Suprapubic skin (tissue), 4 donors: ENCODE results near the gene NOS1AP. TPM values are rescaled to one million over a fixed set of nuclear protein-coding genes. Genes with fewer than 3 reads are reported as not detected.

Experiments used
- DNase-seq, 2 donors: peaks; one replicate each; pipeline ENCODE4 v3.0.0-alpha.2; 2019; ENCODE audit warnings: low spot score in 2 of 2
- H3K27ac ChIP-seq: fragments of 200-600 bp; sonication (generic); one replicate; pipeline ENCODE4 v1.5.1; 2019
- H3K27me3 ChIP-seq: fragments of 200-600 bp; sonication (generic); one replicate; pipeline ENCODE4 v1.5.1; 2019
- H3K36me3 ChIP-seq: fragments of 200-600 bp; sonication (generic); one replicate; pipeline ENCODE4 v1.5.1; 2019
- H3K4me1 ChIP-seq: fragments of 200-600 bp; sonication (generic); one replicate; pipeline ENCODE4 v1.5.1; 2019
- H3K4me3 ChIP-seq: fragments of 200-600 bp; sonication (generic); one replicate; pipeline ENCODE4 v1.5.1; 2019; ENCODE audit warnings: mild to moderate bottlenecking
- H3K9me3 ChIP-seq: fragments of 200-600 bp; sonication (generic); one replicate; pipeline ENCODE4 v1.5.1; 2019
- EP300 ChIP-seq: sonication (generic); formaldehyde crosslinking; IDR thresholded peaks from one replicate; pipeline ENCODE4 v1.6.1; 2017; ENCODE audit warnings: antibody characterized with exemption
- POLR2A ChIP-seq, 2 donors: fragments of 450-650 bp; IDR thresholded peaks; one replicate each; pipeline ENCODE4 v1.6.1; 2017; ENCODE audit warnings: antibody characterized with exemption in 2 of 2, mild to moderate bottlenecking in 2 of 2, moderate library complexity in 2 of 2
- POLR2AphosphoS5 ChIP-seq, 3 donors: sonication (generic); formaldehyde crosslinking; IDR thresholded peaks; one replicate each; pipeline ENCODE4 v1.6.1; 2017; ENCODE audit warnings: antibody characterized with exemption in 3 of 3
- WGBS: methylation state at CpG from one replicate; pipeline ENCODE4 v1.1.5; 2018; 5-methylcytosine and 5-hydroxymethylcytosine counted together
- total RNA-seq, 4 donors: library from RNA; depleted of rRNA; stranded (reverse); fragments of >200 nt; gene quantifications; one replicate each; pipeline ENCODE4 v1.1.0, GENCODE V29; 2016
- TF ChIP-seq, protein P1 (sequence below), 2 donors: fragments of 200-600 bp in 1 of 2; fragments of 450-650 bp in 1 of 2; sonication (generic) in 1 of 2; IDR thresholded peaks; one replicate each; pipeline ENCODE4 v1.5.1; 2016 to 2019; ENCODE audit warnings: antibody characterized with exemption in 2 of 2, mild to moderate bottlenecking in 1 of 2, moderate library complexity in 1 of 2

The NOS1AP gene
- total RNA-seq, 4 donors from 2014 or later: 1.9 to 9.5 (median 3.3) TPM

DNA sequence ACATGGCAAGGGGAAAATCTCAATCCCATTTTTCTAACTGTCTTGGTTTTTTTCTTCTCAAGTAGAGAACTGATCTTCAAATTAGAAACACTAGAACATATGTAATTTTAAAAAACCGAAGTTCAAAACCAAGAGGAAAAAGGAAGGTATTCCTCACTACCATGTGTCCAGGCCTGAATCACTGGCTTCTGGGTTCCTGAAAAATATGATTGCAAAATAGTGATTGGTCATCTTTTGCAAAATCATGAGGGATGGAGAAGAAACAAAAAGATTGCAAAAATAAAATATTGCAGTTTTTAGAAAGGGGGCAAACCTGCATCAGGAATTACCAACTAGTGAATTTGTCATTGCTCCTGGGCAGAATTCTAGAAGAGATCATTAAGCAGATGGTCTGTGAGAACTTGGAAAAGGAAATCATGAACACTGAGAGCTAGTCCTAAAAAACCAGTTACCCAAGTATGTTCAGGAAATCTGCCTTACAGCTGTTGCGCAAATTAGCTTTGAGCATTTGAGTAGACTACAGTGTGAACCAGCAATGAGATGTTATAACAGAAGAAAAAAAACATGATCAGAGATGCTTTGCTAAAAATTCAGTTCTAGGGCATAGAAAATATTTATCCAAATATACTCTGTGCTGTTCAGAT lies 257.8 kb downstream of the NOS1AP start:
- H3K27me3 ChIP-seq: no peaks in the 10 kb centered on the region
- H3K36me3 ChIP-seq: no peaks in the 10 kb centered on the region
- no peak for DNase-seq
- 60% methylated on average over 2 of the region's 2 CpGs for WGBS
- H3K9me3 ChIP-seq: no peaks in the 10 kb centered on the region
- H3K27ac ChIP-seq: no peak overlapping the region
- H3K4me3 ChIP-seq: no peak overlapping the region
- H3K4me1 ChIP-seq: peaks cover 9% of the 10 kb centered on the region
- TF ChIP-seq POLR2AphosphoS5 (IDR thresholded peaks at IDR 0.05): no peak
- no peak for TF ChIP-seq EP300
- TF ChIP-seq, protein P1, sequence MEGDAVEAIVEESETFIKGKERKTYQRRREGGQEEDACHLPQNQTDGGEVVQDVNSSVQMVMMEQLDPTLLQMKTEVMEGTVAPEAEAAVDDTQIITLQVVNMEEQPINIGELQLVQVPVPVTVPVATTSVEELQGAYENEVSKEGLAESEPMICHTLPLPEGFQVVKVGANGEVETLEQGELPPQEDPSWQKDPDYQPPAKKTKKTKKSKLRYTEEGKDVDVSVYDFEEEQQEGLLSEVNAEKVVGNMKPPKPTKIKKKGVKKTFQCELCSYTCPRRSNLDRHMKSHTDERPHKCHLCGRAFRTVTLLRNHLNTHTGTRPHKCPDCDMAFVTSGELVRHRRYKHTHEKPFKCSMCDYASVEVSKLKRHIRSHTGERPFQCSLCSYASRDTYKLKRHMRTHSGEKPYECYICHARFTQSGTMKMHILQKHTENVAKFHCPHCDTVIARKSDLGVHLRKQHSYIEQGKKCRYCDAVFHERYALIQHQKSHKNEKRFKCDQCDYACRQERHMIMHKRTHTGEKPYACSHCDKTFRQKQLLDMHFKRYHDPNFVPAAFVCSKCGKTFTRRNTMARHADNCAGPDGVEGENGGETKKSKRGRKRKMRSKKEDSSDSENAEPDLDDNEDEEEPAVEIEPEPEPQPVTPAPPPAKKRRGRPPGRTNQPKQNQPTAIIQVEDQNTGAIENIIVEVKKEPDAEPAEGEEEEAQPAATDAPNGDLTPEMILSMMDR (IDR thresholded peaks at IDR 0.05): no peak
- no peak for TF ChIP-seq POLR2A (IDR thresholded peaks at IDR 0.05)

DNA sequence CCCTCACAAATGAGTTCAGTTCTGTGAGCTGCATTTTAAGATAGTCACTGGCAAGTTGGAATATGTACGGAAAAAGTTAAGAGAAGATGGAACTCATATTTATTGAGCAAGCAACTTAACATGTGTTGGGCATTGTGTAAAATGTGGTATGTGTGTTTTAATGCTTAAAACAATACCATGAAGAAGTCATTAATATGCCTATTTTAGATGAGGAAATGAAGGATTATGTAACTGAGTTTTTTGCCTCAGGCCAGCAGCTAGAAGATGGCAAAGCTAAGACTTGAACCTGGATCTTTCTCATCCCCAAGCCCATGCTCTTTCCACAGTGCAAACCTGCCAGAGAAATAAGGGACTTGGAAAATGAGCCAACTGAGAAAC lies 258.3 kb downstream of the NOS1AP start:
- Histone ChIP-seq H3K36me3 (no peaks in the 10 kb centered on the region), H3K4me1 (peaks cover 9% of the 10 kb centered on the region), H3K4me3 (no peak overlapping the region), H3K9me3 (no peaks in the 10 kb centered on the region), H3K27ac (no peak overlapping the region), H3K27me3 (no peaks in the 10 kb centered on the region)
- DNase-seq: no peak
- 82% methylated on average over 1 of the region's 1 CpG for WGBS
- TF ChIP-seq, protein P1 (IDR thresholded peaks at IDR 0.05): no peak
- TF ChIP-seq POLR2AphosphoS5 (IDR thresholded peaks at IDR 0.05): no peak
- no peak for TF ChIP-seq POLR2A (IDR thresholded peaks at IDR 0.05)
- no peak for TF ChIP-seq EP300

DNA sequence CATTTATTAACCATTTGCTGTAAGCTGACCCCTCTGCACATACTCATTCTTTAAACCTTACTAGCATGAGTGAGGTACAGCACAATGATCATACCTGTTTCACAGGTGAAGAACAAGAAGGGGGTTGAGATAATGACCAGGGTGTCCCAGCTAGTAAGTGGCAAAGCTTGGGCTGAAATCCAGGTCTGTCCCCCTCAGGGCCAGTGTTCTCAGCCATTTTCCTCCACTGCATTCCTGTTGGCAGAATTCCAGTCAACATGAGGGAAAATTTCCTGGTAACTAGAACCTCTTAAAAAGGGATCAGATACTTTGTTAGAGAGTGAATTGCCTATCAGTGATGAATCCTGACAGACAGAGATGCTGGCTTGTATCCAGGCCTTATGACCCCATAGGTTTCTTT lies 259.0 kb downstream of the NOS1AP start:
- Histone ChIP-seq H3K27ac (no peak overlapping the region), H3K27me3 (no peaks in the 10 kb centered on the region), H3K4me1 (peaks cover 9% of the 10 kb centered on the region), H3K4me3 (no peak overlapping the region), H3K9me3 (no peaks in the 10 kb centered on the region), H3K36me3 (no peaks in the 10 kb centered on the region)
- TF ChIP-seq, protein P1 (IDR thresholded peaks at IDR 0.05): no peak
- no peak for TF ChIP-seq POLR2A (IDR thresholded peaks at IDR 0.05)
- no peak for TF ChIP-seq POLR2AphosphoS5 (IDR thresholded peaks at IDR 0.05)
- TF ChIP-seq EP300: no peak
- DNase-seq: no peak

DNA sequence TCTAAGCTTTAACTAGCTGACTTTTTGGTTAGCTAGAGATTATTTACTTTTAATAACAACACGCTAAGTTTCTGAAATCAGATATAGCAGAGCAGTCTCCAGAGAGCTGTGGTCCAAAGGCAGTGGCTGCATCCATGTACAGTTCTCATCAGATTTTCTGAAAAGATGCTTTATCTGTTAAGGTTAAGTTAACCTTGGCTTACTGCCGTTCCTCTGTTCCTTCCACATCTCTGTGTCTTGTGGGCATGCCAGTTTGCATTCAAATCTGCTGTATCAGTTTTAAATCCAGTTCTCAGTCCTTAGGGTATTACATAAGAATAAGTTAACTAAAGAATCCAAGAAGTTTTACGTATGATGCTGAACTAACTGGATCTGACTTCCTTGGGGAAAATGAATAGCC lies 260.3 kb downstream of the NOS1AP start:
- no peak for DNase-seq
- H3K36me3 ChIP-seq: no peaks in the 10 kb centered on the region
- WGBS: 56% methylated on average over 3 of the region's 3 CpGs
- TF ChIP-seq EP300 (no peak), POLR2A (IDR thresholded peaks at IDR 0.05) (no peak), POLR2AphosphoS5 (IDR thresholded peaks at IDR 0.05) (no peak)
- TF ChIP-seq, protein P1 (IDR thresholded peaks at IDR 0.05): no peak
- H3K27me3 ChIP-seq: no peaks in the 10 kb centered on the region
- no peak overlapping the region for H3K4me3 ChIP-seq
- H3K27ac ChIP-seq: no peak overlapping the region
- H3K4me1 ChIP-seq: peaks cover 9% of the 10 kb centered on the region
- H3K9me3 ChIP-seq: no peaks in the 10 kb centered on the region

DNA sequence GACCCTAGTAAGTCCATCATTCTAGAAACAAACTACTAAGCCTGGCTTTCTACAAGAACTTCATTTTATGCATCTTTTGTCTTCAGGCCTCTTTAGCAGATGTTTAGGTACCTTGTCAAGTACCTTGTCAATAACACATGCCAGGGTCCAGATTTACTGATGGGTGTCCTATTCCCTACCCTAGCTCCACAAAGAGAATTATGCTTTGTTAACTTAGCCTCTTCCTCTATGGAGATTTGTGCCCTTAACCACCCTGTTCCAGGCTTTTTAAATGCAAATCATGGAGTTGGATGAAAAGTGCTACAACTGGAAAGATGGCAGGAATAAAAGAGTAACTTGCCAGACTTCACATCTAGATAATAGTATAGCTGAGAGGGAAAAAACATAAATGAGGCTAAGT lies 264.5 kb downstream of the NOS1AP start:
- DNase-seq: no peak
- Histone ChIP-seq H3K36me3 (no peaks in the 10 kb centered on the region), H3K27ac (no peak overlapping the region), H3K4me1 (peaks cover 5% of the 10 kb centered on the region), H3K27me3 (no peaks in the 10 kb centered on the region), H3K9me3 (no peaks in the 10 kb centered on the region), H3K4me3 (no peak overlapping the region)
- TF ChIP-seq POLR2AphosphoS5 (IDR thresholded peaks at IDR 0.05) (no peak), POLR2A (IDR thresholded peaks at IDR 0.05) (no peak), EP300 (no peak)
- TF ChIP-seq, protein P1 (IDR thresholded peaks at IDR 0.05): no peak
